Islet of Langerhans (tissue), 1 donor: ENCODE data around the gene PPP3CA.
A peak's percentile ranks its signal among the peaks of the same experiment; 100 is the strongest.
"Not testable (repeated sequence)": the region's sequence is repeated elsewhere in the genome, so short reads cannot be mapped to it uniquely, and the experiment has no call there.

Experiments used
- FAIRE-seq: peaks from one replicate; lab custom pipeline; 2011; peaks lifted over from hg19 to GRCh38; lab: Jason Lieb, UNC

Gene PPP3CA

DNA sequence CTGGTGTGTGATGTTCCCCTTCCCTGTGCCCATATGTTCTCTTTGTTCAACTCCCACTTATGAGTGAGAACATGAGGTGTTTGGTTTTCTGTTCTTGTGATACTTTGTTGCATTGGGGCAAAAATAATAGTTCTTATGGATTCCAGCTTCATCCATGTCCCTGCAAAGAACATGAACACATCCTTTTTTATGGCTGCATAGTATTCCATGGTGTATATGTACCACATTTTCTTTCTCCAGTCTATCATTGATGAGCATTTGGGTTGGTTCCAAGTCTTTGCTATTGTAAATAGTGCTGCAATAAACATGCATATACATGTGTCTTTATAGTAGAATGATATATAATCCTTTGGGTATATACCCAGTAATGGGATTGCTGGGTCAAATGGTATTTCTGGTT, 254.7 kb downstream of the PPP3CA start:
- FAIRE-seq, result not testable (repeated sequence)

DNA sequence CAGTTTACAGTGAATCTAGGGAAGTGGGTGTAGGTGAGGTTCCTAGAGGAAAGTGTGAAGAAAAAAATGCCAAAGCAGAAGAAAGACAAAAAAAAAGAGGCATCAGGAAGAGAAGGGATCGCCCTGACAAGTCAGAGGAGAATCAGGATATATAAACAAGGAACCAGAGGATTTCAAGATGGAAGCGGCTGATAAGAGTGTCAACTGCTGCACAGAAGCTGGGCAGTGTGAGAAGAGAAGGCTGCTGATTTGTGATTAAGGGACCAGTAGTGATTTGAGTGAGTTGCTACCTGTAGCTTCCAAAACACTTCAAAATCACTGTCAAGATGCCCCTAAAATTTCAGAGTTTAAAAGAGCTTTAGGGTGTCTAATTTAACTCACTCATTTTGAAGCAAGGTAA, 258.2 kb downstream of the PPP3CA start:
- FAIRE-seq, result no peak

DNA sequence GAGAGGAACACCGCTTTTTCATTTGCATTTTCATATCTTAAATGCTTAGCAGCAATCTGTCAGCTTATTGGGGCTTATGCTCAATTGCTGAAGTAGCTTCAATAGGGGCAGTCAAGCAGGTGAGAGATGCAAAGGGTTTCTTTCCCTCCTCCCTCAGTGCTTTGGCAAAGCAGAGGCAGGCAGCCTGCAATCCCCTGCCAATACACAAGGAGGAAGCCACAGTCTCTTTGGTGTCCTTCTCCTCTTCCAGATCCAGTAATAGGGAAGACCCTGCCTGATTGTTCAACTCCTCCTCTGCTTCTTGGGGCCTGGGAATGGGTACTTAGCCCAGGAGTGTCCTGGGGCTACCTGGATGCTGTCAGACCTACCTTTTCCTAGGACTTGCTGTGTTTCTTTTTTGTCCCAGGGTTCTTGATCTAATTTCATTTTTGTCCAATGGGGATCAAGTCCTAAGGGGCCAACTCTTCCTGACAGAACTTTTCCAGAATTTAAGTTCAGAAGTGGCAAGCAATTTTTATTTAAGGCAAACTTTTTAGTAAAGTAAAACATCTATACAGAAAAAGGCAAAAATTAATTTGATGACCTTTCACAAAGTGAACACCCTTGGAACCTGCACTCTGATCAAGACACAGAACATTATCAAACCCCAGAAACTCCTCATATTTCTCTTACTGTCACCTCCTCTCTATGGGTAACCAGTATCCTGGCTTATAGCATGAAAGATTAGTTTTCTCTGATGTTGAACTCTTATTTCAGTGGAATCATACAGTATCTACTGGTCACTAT, 260.3 kb downstream of the PPP3CA start:
- no peak for FAIRE-seq

DNA sequence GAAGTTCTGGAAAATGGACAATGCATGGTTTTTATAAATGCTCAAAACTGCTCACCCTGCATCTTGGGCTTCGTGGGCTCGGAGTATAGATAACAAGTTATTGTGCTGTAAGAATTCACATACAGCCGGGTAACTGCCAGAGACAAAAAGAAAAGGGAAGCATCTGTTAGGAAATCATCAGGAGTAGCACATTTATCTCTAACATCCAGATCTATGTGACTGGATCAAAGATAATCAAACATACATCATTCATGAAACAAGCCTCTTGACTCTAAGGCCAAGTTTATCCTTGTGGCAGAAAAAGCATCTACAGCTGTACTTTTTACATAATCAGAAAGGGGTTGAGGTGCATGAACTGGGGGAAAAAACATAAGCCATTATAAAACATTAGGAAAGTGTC, 264.2 kb downstream of the PPP3CA start:
- FAIRE-seq, result no peak

DNA sequence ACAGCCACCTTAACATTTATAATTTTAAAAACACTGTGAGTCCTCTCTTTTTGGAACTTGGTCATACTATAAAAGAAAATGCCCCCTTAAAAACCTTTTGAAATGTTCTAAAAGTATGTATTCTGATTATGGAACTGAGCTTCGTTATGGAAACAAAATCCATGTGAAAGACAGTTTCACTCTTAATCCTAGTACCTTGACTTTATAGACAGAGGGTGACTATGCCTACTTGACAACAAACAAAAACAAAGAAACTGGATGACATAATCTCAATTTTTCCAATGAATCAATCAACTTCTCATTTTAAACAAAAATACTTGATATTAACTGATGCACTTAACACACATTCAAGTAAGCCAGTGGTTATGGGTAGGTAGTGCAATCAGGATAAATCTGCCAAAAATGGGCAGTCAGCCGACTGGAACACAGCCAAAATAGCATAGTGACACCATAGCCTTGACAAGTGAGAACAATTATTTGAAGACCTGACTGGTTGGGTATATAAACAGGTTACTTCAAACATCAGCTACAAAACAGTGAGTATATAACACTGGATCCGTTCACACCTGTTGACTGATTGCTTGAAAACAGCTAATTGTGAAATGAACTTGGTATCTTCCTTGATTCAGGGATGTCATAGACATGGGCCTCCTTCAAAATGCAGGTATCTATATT, 265.5 kb downstream of the PPP3CA start:
- FAIRE-seq, result no peak

DNA sequence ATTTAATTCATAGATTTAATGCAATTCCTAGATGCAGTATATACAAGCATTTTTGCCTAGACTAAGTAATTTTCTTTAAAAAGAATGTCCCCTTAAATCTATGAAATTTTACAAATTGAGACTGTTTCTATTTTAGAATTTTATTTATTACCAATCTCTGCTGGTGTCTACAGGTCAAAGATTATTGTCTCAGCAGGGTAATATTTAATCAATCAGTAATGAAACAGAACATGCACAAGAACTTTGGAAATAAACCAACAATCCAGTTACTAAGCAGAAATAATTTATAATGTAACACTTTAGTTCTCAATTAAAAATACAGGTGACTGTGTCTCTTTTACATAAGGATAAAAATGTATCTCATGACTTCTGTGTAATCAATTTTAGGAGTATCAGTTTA, 266.2 kb downstream of the PPP3CA start:
- FAIRE-seq, result peak; percentile 49

DNA sequence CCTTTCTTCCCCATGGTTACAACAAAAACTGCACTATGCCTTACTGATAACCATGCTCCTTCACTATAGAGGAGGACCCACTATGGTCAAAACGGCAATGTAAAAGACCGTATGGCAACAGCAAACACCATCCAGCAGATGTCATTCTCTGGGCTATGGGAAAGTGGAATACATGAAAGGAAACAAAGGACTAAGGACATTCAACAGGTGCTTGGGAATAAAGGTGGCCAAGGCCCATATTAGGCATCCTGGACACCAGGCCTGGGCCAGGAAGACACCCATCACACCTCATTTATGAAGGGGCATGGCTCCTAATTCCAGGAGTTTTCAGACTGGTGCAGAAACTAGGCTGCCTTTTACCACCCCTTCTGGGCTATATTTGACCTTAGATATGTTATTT, 268.4 kb downstream of the PPP3CA start:
- FAIRE-seq, result no peak

DNA sequence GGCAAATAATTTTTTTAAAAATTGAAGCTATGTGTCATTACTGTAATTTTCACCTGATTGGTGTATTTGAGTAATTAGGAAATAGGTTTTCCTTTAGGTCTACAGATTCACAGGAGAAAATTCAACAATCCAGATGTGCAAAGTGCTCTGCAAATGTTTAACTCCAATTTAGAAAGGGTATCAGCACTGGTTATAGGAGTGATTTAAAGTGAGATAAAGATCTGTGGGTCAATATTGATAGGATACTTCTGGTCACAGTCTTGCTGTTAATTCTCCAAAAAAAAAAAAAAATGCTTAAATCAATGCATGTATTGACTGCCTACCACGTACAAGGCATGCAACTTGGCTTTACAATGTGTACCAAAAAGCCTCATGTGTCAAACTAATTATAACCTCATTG, 271.3 kb downstream of the PPP3CA start:
- no peak for FAIRE-seq

DNA sequence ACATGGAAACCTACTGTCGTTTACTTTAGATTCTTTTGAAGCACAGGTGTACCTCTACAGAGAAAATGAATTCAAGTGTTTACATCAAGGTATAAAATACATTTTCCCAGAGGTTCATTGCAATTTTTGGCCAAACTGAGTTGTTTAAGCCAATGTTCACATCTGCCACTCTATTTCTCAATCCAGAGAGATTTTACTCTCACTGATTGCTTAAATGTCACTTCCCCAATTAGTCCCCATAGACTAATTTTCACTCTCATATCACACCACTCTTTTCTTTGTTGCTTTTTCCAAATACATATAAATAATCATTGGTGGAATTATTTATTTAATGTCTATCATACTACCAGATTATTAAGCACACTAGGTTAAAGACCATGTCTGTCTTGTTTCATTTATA, 271.8 kb downstream of the PPP3CA start:
- FAIRE-seq, result no peak

DNA sequence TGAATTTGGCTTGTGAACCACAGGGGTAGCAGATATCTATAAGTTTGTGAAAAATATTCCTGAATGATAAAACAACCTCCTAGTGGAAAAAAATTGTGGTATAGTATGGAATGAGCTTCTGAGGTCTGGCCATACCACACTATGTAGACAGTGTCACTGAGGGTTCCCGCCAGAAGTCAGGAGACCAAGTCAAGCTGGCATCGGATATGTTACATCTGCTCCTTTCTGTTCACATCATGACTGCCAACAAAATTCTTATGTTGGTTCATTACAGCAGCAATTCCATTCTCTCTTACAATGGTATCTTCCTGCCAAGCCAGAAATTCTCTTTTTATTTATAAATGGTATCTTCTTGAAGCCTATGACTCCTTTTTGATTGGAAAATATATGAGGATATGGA, 273.0 kb downstream of the PPP3CA start:
- FAIRE-seq, result no peak

DNA sequence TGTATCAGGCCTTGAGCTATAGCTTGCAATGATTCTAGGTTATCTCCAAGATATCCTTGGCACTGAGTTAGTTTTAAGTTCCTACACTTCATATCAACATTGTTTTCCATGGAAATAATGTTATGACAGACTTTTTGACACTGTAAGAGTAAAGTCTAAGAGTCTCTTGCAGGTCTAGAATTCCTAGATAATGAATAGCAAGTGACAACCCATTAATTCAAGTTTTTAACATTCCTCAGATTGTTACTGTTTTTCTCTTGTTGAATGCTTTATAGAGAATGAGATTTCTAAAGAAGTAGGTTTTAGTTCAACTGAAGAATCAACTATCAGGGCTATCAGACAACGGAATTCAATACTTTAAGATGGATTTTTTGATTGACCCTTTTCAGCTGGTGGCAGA, 276.1 kb downstream of the PPP3CA start:
- FAIRE-seq, result no peak

DNA sequence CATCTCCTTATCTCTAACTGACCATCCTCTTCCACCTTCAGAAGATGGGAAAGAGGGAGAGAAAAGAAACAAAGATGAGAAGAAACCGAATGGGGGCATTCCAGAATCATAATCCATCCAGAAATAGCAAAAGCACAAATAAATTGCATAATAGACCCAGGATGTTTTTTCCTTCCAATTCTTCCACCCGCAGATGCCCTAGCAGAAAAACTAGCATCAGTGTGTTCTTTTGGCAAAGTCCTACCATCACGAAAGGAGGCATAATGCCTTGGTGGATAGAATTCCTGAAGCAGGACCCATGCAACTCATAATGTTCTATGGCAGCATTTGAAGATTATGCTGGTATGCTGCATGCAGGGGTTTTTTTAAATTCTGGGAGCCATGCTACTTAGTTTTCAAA, 279.2 kb downstream of the PPP3CA start:
- FAIRE-seq, result no peak

DNA sequence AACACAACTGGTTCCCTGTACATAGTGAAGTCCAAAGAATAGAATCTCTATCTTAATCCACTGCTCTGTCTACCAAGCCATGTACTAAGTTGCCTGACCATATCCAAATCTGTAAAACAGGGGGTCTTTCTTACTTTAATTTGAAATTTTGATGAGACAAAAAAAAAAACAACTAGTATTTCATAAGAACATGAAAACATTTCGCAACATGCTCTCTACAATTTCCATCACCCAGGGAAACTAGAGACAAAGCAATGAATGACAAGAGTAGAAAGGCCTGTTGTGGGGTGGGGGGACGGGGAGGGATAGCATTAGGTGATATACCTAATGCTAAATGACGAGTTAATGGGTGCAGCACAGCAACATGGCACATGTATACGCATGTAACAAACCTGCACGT, 279.9 kb downstream of the PPP3CA start:
- FAIRE-seq, result no peak

DNA sequence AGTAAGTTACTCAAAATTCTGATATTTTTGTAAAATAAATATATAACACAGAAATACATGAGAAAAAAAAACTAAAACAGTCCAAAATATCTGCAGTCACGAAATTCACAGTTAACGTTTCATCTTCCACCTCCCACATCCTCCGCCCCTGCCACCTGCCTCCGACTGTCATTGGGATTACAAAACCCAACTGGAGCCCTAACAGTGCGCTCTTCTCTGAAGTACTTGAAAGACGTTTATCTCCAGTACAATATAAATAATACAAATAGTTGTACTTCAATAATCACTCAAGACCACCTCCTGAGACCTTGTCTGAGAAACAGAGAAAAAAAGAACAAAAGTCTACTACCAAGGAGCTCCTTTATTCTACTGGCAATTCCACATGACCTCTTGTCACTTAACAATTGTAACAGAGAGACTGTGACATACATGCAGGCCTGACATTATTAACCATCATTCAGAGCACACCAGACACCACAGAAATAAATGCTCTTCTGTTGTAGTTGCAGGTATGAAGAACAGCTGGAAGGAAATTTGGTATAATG, 280.6 kb downstream of the PPP3CA start:
- no peak for FAIRE-seq

DNA sequence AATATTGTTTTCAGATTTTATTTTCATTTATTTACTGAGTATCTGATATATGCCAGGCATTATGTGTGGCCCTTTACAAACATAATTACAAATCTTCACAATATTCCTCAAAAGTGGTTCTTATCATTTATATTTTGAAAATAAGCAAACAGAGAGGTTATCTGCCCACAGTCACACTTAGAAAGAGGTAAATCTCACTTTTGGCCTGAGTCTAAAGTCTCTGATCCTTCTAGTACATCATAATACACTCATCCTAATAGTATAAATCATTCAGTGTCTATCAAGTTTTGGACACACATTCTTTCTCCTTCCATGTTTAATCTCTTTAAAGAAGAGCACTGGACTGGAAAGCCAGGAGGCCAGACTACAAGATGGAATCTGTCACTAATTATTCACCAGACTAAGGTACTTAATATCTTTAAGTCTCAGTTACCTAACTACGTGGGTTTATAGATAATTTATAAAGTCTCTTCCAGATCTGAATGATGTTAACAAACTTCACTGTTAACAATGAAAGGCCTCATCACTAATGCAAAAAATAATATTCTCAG, 281.3 kb downstream of the PPP3CA start:
- no peak for FAIRE-seq

DNA sequence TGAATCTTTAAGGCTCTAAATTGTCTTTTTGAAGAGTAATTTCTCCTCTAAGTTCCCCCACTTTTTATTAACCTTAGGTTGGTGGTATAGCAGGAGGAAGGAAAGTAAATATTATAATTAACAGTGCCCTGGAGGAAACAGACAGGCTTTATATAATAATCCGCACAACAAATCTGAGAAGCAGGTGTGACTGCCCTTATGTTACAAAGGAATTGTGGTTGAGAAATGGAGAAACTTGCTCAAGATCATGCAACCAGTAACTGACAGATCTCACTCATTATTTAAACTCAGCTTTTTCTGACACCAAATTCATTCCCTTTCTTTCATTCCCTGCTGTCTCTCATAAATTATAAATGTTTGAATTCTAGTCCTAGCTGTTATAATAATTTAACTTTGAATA, 282.0 kb downstream of the PPP3CA start:
- FAIRE-seq, result no peak

DNA sequence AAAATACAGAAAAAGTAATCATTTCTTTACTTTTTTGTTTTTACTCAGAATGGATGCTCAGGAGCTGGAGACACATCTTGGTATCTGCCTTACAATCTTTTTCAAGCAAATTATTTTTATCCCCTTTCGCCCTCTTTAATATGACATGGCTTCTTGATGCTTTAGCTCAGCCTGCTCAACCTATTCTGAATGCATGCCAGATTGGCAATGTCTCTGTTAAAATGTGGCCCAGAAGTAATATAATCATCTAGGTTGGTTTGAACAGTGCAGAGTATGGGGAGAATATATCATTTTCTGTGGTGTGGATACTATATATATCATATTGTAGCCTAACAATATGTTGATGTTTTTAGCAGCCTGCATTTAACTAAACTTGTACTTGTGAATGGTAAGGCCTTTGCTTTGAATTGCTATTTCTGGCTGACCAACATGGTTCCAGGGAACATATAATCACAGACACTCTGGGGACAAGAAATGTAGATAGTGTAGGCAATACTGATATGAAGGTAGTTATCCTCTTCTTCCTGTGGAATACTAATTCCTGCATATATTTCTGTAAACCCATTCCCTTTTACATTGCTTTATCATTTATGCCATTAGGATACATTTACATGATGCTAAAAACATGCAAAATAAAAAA, 282.7 kb downstream of the PPP3CA start:
- FAIRE-seq, result no peak

DNA sequence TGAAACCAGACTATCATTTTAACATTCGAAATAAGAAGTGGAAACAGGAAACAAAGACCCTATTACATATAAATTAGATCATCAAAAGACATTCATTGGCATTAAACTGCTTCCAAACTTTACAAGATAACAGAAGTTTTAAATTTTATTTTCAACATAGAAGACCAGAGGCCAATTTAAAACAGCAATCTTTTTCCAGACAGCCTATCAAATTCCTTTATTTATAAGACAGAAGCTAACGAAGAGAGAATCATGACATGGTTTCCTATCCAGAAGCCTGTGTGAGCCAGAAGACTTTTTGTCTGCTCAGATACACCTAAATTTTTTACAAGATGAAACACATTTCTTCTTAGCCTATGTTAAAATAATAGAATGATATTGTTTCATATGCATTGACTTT, 291.9 kb downstream of the PPP3CA start:
- no peak for FAIRE-seq

DNA sequence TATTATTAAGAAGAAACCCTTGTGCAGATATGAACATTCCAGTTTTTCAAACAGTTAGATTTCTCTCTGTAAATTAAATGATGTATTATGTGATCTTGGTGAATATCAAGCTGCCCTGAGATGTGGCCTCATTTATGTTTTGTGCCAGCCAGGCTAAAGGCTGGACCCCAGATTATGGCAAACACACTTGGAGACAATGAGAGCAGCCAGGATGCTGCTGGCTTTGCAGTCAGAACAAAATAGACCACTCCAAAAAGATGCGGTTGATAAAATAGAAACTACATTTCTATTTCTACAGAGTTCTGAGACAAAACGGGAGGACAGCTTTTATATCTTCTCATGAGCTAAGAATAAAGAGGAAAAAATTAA, 296.5 kb downstream of the PPP3CA start:
- FAIRE-seq, result no peak

DNA sequence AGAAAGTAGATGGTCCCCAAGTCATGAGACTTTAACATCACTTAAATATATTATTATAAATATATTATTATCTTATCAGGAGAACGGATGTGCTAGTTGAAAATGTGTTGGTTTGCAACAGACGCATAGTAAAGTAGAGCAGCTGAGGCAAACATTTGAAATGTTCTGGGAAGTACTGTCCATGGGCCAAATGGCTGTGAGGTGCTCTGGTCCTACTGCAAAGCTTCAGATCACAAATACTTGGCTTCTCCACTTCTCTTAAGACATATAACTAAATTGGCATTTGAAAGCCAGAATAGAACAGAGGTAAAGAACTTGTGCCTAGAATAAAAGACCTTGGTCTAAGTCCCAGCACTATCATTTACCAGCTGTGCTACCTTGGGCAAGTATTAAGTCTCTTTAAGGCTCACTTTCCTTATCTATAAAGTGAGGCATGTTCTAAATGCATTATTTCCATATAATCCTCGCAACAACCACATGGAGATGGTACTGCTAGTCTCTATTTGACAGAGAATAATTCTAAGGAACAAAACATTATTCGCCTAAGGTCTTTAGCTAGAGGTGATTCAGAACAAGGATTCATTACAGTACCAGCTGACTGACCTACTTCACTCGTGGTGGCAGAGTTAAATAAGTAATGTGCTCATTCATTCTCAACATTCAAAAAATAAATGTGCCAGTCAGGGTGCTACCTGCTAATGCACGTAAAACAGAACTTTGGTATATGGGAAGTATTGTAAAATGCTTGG, 297.1 kb downstream of the PPP3CA start:
- no peak for FAIRE-seq

DNA sequence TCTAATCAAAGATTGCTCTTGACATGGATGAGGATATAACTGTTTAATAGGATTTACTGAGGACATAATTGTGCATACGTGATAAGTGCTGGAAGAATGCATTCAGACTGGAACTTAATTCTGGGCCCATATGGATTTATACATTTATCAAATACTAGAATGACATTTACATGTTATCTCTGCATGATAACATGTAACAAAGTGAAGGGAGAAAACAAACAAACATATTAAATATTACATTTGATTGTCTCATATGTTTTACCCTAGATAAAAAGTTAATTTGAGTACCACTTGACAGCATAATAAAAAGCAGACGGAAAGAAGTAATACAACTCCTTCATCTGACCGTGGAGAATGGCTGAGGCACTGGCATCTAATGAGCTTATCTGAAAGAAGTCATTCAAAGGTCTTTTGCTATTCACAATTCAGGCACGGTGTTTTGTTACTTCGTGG, 297.8 kb downstream of the PPP3CA start:
- no peak for FAIRE-seq

DNA sequence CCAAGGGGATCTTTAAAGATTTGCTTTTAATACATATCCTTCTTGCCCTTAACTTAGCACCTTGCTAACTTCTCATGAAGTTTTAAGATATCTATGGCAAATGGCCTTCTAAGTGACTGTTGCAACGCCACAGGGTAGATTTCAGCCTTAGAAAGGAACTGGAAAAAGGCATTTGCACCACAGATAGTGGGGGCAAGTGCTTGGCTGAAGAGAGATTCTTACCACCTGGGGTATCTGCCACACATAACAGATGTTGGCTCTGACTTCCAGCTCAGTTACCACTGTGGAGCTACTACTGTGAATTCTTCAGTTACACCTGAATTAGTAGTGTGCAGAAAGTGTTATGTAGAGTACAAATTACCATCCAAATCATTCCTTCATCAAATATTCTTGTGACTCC, 302.6 kb downstream of the PPP3CA start:
- no peak for FAIRE-seq
